Stimulated activated CD8-positive, alpha-beta memory T cell treated with anti-CD3 and anti-CD28 coated beads, Interleukin-7, amount 100 ng/mL, for 1 hour (primary cell): ENCODE results near the gene FTO.

ENCODE experiments used
- DNase-seq, 2 donors: peaks; one replicate each; pipeline ENCODE4 v3.0.0-alpha.2; 2020; ENCODE audit warnings: low read depth in 2 of 2

The FTO gene

GRCh38 chr16:53753431-53753830 lies 49.5 kb downstream of the FTO start:
- no peak for DNase-seq

- DNase-seq = no peak
Observed at GRCh38 chr16:53755026-53755910, 51.3 kb downstream of the FTO start.

- no peak for DNase-seq
Observed at GRCh38 chr16:53756275-53756996, 52.5 kb downstream of the FTO start.

- DNase-seq = no peak
Observed at GRCh38 chr16:53757971-53758609, 54.1 kb downstream of the FTO start.

- no peak for DNase-seq
Observed at GRCh38 chr16:53761962-53762703, 58.2 kb downstream of the FTO start.

- DNase-seq = no peak
Observed at GRCh38 chr16:53766304-53767016, 62.5 kb downstream of the FTO start.

- no peak for DNase-seq
Observed at GRCh38 chr16:53768167-53768566, 64.2 kb downstream of the FTO start.

GRCh38 chr16:53768593-53768992 lies 64.6 kb downstream of the FTO start:
- no peak for DNase-seq

GRCh38 chr16:53769185-53769584 lies 65.2 kb downstream of the FTO start:
- no peak for DNase-seq

- no peak for DNase-seq
Observed at GRCh38 chr16:53769787-53770186, 65.8 kb downstream of the FTO start.

- DNase-seq = no peak
Observed at GRCh38 chr16:53770641-53771040, 66.7 kb downstream of the FTO start.

GRCh38 chr16:53771655-53772497 lies 67.9 kb downstream of the FTO start:
- DNase-seq = no peak

- no peak for DNase-seq
Observed at GRCh38 chr16:53773150-53773846, 69.3 kb downstream of the FTO start.

- DNase-seq = no peak
Observed at GRCh38 chr16:53773881-53774280, 69.9 kb downstream of the FTO start.

- DNase-seq = no peak
Observed at GRCh38 chr16:53775106-53775820, 71.3 kb downstream of the FTO start.

- no peak for DNase-seq
Observed at GRCh38 chr16:53775821-53776431, 72.0 kb downstream of the FTO start.

GRCh38 chr16:53779186-53779585 lies 75.2 kb downstream of the FTO start:
- DNase-seq = no peak

- DNase-seq = no peak
Observed at GRCh38 chr16:53780051-53780450, 76.1 kb downstream of the FTO start.
